Measurements from ENCODE around the gene B4GALNT1. TPM values are rescaled to one million over a fixed set of nuclear protein-coding genes. Genes with fewer than 3 reads are reported as not detected.

B4GALNT1 gene
- polyA plus RNA-seq, 6 donors from 2014 or later: not detected

GRCh38 chr12:57579677-57580465, 53.1 kb downstream of the B4GALNT1 start:
- peak overlapping the region in 1 of 6 donors; percentile 51 for H3K27ac Mint-ChIP-seq
- H3K4me1 Mint-ChIP-seq: peaks cover 4 to 6% (median 5%) of the 10 kb centered on the region in 3 donors
- DNase-seq: no peak
- H3K36me3 Mint-ChIP-seq: no peaks in the 10 kb centered on the region
- H3K9me3 Mint-ChIP-seq: no peaks in the 10 kb centered on the region
- H3K4me3 Mint-ChIP-seq: no peak overlapping the region
- ATAC-seq (ENCODE audit: low read depth in 2 of 2): no peak
- peaks cover 33 to 63% (median 36%) of the 10 kb centered on the region in 3 donors for H3K27me3 Mint-ChIP-seq

- peaks cover 4 to 6% (median 5%) of the 10 kb centered on the region in 3 donors for H3K4me1 Mint-ChIP-seq
- no peaks in the 10 kb centered on the region for H3K36me3 Mint-ChIP-seq
- H3K9me3 Mint-ChIP-seq: no peaks in the 10 kb centered on the region
- H3K27ac Mint-ChIP-seq: peak overlapping the region in 1 of 6 donors; percentile 45
- peak overlapping the region in 1 of 8 donors; percentile 72 for H3K4me3 Mint-ChIP-seq
- H3K27me3 Mint-ChIP-seq: peaks cover 29 to 61% (median 36%) of the 10 kb centered on the region in 3 donors
- ATAC-seq (ENCODE audit: low read depth in 2 of 2): no peak
- DNase-seq: no peak
Measured at GRCh38 chr12:57579011-57579410, 54.0 kb downstream of the B4GALNT1 start.

- DNase-seq (no peak), ATAC-seq (ENCODE audit: low read depth in 2 of 2) (no peak)
- peaks cover 27 to 57% (median 32%) of the 10 kb centered on the region in 3 donors for H3K27me3 Mint-ChIP-seq
- peaks cover 2% of the 10 kb centered on the region in 3 donors for H3K4me1 Mint-ChIP-seq
- H3K27ac Mint-ChIP-seq: no peak overlapping the region
- no peaks in the 10 kb centered on the region for H3K36me3 Mint-ChIP-seq
- no peak overlapping the region for H3K4me3 Mint-ChIP-seq
- no peaks in the 10 kb centered on the region for H3K9me3 Mint-ChIP-seq
Measured at GRCh38 chr12:57577981-57578758, 54.8 kb downstream of the B4GALNT1 start.

- Mint-ChIP-seq H3K4me3 (no peak overlapping the region), H3K27me3 (peaks cover 20 to 65% (median 30%) of the 10 kb centered on the region in 3 donors)
- no peak for ATAC-seq (ENCODE audit: low read depth in 2 of 2)
Measured at GRCh38 chr12:57576613-57577160, 56.3 kb downstream of the B4GALNT1 start.

More at GRCh38 chr12:57576613-57577160, 56.3 kb downstream of the B4GALNT1 start:
- Mint-ChIP-seq H3K27ac (no peak overlapping the region), H3K4me1 (no peaks in the 10 kb centered on the region), H3K36me3 (no peaks in the 10 kb centered on the region), H3K9me3 (no peaks in the 10 kb centered on the region)
- DNase-seq: no peak

Other genes starting within 250 kb of the B4GALNT1 start
- gene R3HDM2, start 202.2 kb downstream of the B4GALNT1 start, polyA plus RNA-seq (ENCODE audit: low read depth in 6 of 6): 10 to 100 TPM in 3 of 6 donors, 1 to 10 TPM in 3; 2.9 to 20.4 (median 10.2) TPM
- not detected for gene INHBC, start 198.4 kb downstream of the B4GALNT1 start, polyA plus RNA-seq (ENCODE audit: low read depth in 6 of 6)
- under 1 TPM in 1 of 6 donors, not detected in 5; 0.44 TPM for gene INHBE, start 177.9 kb downstream of the B4GALNT1 start, polyA plus RNA-seq (ENCODE audit: low read depth in 6 of 6)
- 1 to 10 TPM in 4 of 6 donors, under 1 TPM in 2; 0.27 to 2.4 (median 1.1) TPM for gene GLI1, start 173.4 kb downstream of the B4GALNT1 start, polyA plus RNA-seq (ENCODE audit: low read depth in 6 of 6)
- 100 to 1,000 TPM; 152 to 231 (median 164) TPM for gene ARHGAP9, start 153.3 kb downstream of the B4GALNT1 start, polyA plus RNA-seq (ENCODE audit: low read depth in 6 of 6)
- gene MARS1, start 145.1 kb downstream of the B4GALNT1 start, polyA plus RNA-seq (ENCODE audit: low read depth in 6 of 6): 10 to 100 TPM; 53.1 to 78.7 (median 63.0) TPM
- 10 to 100 TPM; 33.3 to 62.2 (median 51.0) TPM for gene DDIT3, start 112.7 kb downstream of the B4GALNT1 start, polyA plus RNA-seq (ENCODE audit: low read depth in 6 of 6)
- gene MBD6, start 110.4 kb downstream of the B4GALNT1 start, polyA plus RNA-seq (ENCODE audit: low read depth in 6 of 6): 1 to 10 TPM; 1.8 to 8.2 (median 5.0) TPM
- gene DCTN2, start 86.0 kb downstream of the B4GALNT1 start, polyA plus RNA-seq (ENCODE audit: low read depth in 6 of 6): 10 to 100 TPM; 65.6 to 87.3 (median 71.2) TPM
- gene KIF5A, start 83.2 kb downstream of the B4GALNT1 start, polyA plus RNA-seq (ENCODE audit: low read depth in 6 of 6): not detected
- 10 to 100 TPM; 15.8 to 42.0 (median 19.1) TPM for gene PIP4K2C, start 42.0 kb downstream of the B4GALNT1 start, polyA plus RNA-seq (ENCODE audit: low read depth in 6 of 6)
- under 1 TPM in 5 of 6 donors, not detected in 1; 0.16 to 0.53 (median 0.29) TPM for gene DTX3, start 28.4 kb downstream of the B4GALNT1 start, polyA plus RNA-seq (ENCODE audit: low read depth in 6 of 6)
- not detected for gene ARHGEF25, start 21.8 kb downstream of the B4GALNT1 start, polyA plus RNA-seq (ENCODE audit: low read depth in 6 of 6)
- 10 to 100 TPM; 72.0 to 87.9 (median 77.1) TPM for gene OS9, start 60.9 kb upstream of the B4GALNT1 start, polyA plus RNA-seq (ENCODE audit: low read depth in 6 of 6)
- gene AGAP2, start 105.5 kb upstream of the B4GALNT1 start, polyA plus RNA-seq (ENCODE audit: low read depth in 6 of 6): 1 to 10 TPM; 1.2 to 4.0 (median 2.1) TPM
- gene TSPAN31, start 111.8 kb upstream of the B4GALNT1 start, polyA plus RNA-seq (ENCODE audit: low read depth in 6 of 6): 10 to 100 TPM; 48.3 to 82.1 (median 57.7) TPM
- 10 to 100 TPM; 63.2 to 99.0 (median 67.8) TPM for gene CDK4, start 119.1 kb upstream of the B4GALNT1 start, polyA plus RNA-seq (ENCODE audit: low read depth in 6 of 6)
- gene MARCHF9, start 121.9 kb upstream of the B4GALNT1 start, polyA plus RNA-seq (ENCODE audit: low read depth in 6 of 6): 10 to 100 TPM; 10.9 to 21.0 (median 14.2) TPM
- gene CYP27B1, start 133.9 kb upstream of the B4GALNT1 start, polyA plus RNA-seq (ENCODE audit: low read depth in 6 of 6): under 1 TPM in 3 of 6 donors, not detected in 3; 0.09 to 0.58 (median 0.31) TPM
- gene METTL1, start 138.9 kb upstream of the B4GALNT1 start, polyA plus RNA-seq (ENCODE audit: low read depth in 6 of 6): 10 to 100 TPM in 4 of 6 donors, 1 to 10 TPM in 2; 6.9 to 13.2 (median 11.4) TPM
- under 1 TPM in 4 of 6 donors, not detected in 2; 0.09 to 0.53 (median 0.47) TPM for gene EEF1AKMT3, start 139.4 kb upstream of the B4GALNT1 start, polyA plus RNA-seq (ENCODE audit: low read depth in 6 of 6)
- gene TSFM, start 149.6 kb upstream of the B4GALNT1 start, polyA plus RNA-seq (ENCODE audit: low read depth in 6 of 6): 10 to 100 TPM; 19.3 to 32.4 (median 27.7) TPM
- gene AVIL, start 185.5 kb upstream of the B4GALNT1 start, polyA plus RNA-seq (ENCODE audit: low read depth in 6 of 6): under 1 TPM in 4 of 6 donors, not detected in 2; 0.19 to 0.82 (median 0.48) TPM
- gene CTDSP2, start 213.5 kb upstream of the B4GALNT1 start, polyA plus RNA-seq (ENCODE audit: low read depth in 6 of 6): 10 to 100 TPM; 44.3 to 65.3 (median 53.2) TPM